ENCODE measurements around the gene DTNB.

DNA sequence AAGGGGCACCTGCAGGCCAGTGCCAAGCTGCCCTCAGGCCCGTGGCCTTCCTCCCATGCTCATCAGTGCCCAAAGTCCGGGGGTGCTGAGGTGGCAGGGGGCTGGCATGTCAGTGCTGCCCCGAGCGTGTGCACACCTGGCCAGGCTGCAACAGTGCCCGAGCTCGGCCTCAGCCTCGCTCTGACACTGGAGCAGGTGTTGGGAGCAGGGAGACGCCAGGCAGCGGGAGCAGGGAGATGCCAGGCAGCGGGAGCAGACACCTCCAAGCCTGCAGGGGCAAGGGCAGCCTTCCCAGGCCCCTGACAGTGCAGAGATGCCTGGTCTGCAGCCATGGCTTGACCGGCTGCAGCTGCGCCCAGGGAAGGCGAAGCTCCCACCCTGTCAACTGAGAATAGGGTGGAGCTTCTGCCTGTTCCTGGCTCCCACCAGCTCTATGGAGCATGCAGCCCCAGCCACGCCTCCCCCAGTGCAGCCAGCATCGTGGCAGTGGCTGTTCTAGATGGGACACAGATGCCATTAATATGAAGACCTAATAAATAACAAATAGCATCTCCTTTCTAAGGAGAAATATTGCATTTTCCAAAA, 82.4 kb downstream of the DTNB start:
- TF ChIP-seq POLR2A (IDR thresholded peaks at IDR 0.05), result no peak
- TF ChIP-seq, protein P1, sequence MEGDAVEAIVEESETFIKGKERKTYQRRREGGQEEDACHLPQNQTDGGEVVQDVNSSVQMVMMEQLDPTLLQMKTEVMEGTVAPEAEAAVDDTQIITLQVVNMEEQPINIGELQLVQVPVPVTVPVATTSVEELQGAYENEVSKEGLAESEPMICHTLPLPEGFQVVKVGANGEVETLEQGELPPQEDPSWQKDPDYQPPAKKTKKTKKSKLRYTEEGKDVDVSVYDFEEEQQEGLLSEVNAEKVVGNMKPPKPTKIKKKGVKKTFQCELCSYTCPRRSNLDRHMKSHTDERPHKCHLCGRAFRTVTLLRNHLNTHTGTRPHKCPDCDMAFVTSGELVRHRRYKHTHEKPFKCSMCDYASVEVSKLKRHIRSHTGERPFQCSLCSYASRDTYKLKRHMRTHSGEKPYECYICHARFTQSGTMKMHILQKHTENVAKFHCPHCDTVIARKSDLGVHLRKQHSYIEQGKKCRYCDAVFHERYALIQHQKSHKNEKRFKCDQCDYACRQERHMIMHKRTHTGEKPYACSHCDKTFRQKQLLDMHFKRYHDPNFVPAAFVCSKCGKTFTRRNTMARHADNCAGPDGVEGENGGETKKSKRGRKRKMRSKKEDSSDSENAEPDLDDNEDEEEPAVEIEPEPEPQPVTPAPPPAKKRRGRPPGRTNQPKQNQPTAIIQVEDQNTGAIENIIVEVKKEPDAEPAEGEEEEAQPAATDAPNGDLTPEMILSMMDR (IDR thresholded peaks at IDR 0.05), result no peak
